Endothelial cell of umbilical vein (primary cell): ENCODE results near the gene ZBTB12. TPM values are rescaled to one million over a fixed set of nuclear protein-coding genes. Genes with fewer than 3 reads are reported as not detected.

Source experiments
- BruUV-seq: library from RNA; stranded (reverse); fragments of 400-500 nt; replicated peaks from 2 replicates; lab custom pipeline; 2021; lab: Mats Ljungman, UMichigan
- CTCF ChIA-PET: fragments of 300-600, 350-600 bp; sonication (Branson Sonifier 250); formaldehyde crosslinking; loops from one replicate; lab custom pipeline; 2021; ENCODE audit warnings: antibody characterized with exemption, inconsistent platforms; lab: Charles Lee
- POLR2A ChIA-PET: fragments of 300-600, 350-600 bp; sonication (Branson Sonifier 250); formaldehyde crosslinking; loops from one replicate; lab custom pipeline; 2021; ENCODE audit warnings: antibody characterized with exemption, inconsistent platforms; lab: Charles Lee
- DNase-seq: peaks from one replicate; pipeline ENCODE4 v3.0.0-alpha.2; 2011; ENCODE audit warnings: low read depth, low spot score
- FAIRE-seq: peaks from 2 replicates; lab custom pipeline; 2011; peaks lifted over from hg19 to GRCh38; lab: Jason Lieb, UNC
- H2AFZ ChIP-seq: 2 replicates; pipeline ENCODE4 v1.6.0; 2012; ENCODE audit warnings: low read depth, low read length, control low read depth, inconsistent platforms
- H3K27ac ChIP-seq: 2 replicates; pipeline ENCODE4 v1.5.1; 2011; ENCODE audit warnings: low read depth, mild to moderate bottlenecking, control low read depth, low read length, moderate library complexity; ENCODE audit not compliant: insufficient read depth
- H3K27me3 ChIP-seq, 2 experiments: 2 replicates each; pipeline versions ENCODE4 v1.6.0 to v1.6.1; 2011; ENCODE audit warnings: low read length in 2 of 2, mixed read lengths in 1 of 2; ENCODE audit not compliant: control insufficient read depth in 2 of 2, insufficient read depth in 2 of 2
- H3K36me3 ChIP-seq, 2 experiments: 2 replicates in 1 of 2; 3 replicates in 1 of 2; pipeline ENCODE4 v1.5.1; 2011; ENCODE audit warnings: low read length in 2 of 2, mild to moderate bottlenecking in 1 of 2, moderate library complexity in 1 of 2; ENCODE audit not compliant: control insufficient read depth in 2 of 2, insufficient read depth in 2 of 2; ENCODE audit errors: extremely low read depth in 1 of 2
- H3K4me1 ChIP-seq: 3 replicates; pipeline ENCODE4 v1.5.1; 2011; ENCODE audit warnings: mild to moderate bottlenecking, low read length; ENCODE audit not compliant: control insufficient read depth, insufficient read depth; ENCODE audit errors: extremely low read depth
- H3K4me2 ChIP-seq: 2 replicates; pipeline ENCODE4 v1.6.1; 2011; ENCODE audit warnings: low read length, control low read depth, mixed read lengths; ENCODE audit not compliant: insufficient read depth
- H3K4me3 ChIP-seq, 3 experiments: fragments of 200-600 bp in 1 of 3; sonication (generic), shearing (Covaris generic) in 1 of 3; replicated peaks in 1 of 3; 2 replicates each; pipeline ENCODE4 v1.5.1; 2011 to 2016; ENCODE audit warnings: control low read depth in 3 of 3, low read length in 3 of 3, mild to moderate bottlenecking in 2 of 3, inconsistent platforms in 1 of 3, low read depth in 1 of 3, moderate library complexity in 1 of 3; ENCODE audit not compliant: insufficient read depth in 1 of 3
- H3K79me2 ChIP-seq: 2 replicates; pipeline ENCODE4 v1.6.0; 2012; ENCODE audit warnings: low read length, inconsistent platforms; ENCODE audit not compliant: control insufficient read depth, insufficient read depth
- H3K9ac ChIP-seq: replicated peaks from 2 replicates; pipeline ENCODE3; 2011; ENCODE audit warnings: low read length, control low read depth; ENCODE audit not compliant: insufficient read depth; ENCODE audit errors: extremely low read depth
- H3K9me1 ChIP-seq: replicated peaks from 3 replicates; pipeline ENCODE4 v1.6.0; 2011; ENCODE audit warnings: mild to moderate bottlenecking, low read length; ENCODE audit not compliant: control insufficient read depth, insufficient read depth; ENCODE audit errors: extremely low read depth
- H3K9me3 ChIP-seq: replicated peaks from 2 replicates; pipeline ENCODE4 v1.5.1; 2012; ENCODE audit warnings: low read length, inconsistent platforms; ENCODE audit not compliant: control insufficient read depth, insufficient read depth
- H4K20me1 ChIP-seq: replicated peaks from 2 replicates; pipeline ENCODE3; 2011; ENCODE audit warnings: mild to moderate bottlenecking, low read length; ENCODE audit not compliant: control insufficient read depth, insufficient read depth; ENCODE audit errors: extremely low read depth
- EZH2 ChIP-seq: IDR thresholded peaks from 2 replicates; pipeline ENCODE4 v1.6.1; 2012; ENCODE audit warnings: borderline replicate concordance, low read depth, mild to moderate bottlenecking, moderate library complexity, low read length, inconsistent platforms; ENCODE audit not compliant: severe bottlenecking
- FOS ChIP-seq: IDR thresholded peaks from 2 replicates; pipeline ENCODE4 v1.6.1; 2011; ENCODE audit warnings: mild to moderate bottlenecking, low read length, moderate library complexity, borderline replicate concordance; ENCODE audit not compliant: insufficient read depth
- GATA2 ChIP-seq: IDR thresholded peaks from 2 replicates; pipeline ENCODE4 v1.7.0; 2011; ENCODE audit warnings: low read depth, mild to moderate bottlenecking, moderate library complexity, mixed read lengths, low read length; ENCODE audit not compliant: insufficient read length, insufficient read depth
- JUN ChIP-seq: IDR thresholded peaks from 2 replicates; pipeline ENCODE4 v1.6.1; 2011; ENCODE audit warnings: borderline replicate concordance, low read depth; ENCODE audit not compliant: insufficient read length, insufficient read depth
- MYC ChIP-seq: IDR thresholded peaks from one replicate; pipeline ENCODE4 v1.6.1; 2011; ENCODE audit warnings: mild to moderate bottlenecking, low read depth, low read length
- POLR2A ChIP-seq: IDR thresholded peaks from 2 replicates; pipeline ENCODE4 v1.6.1; 2012; ENCODE audit warnings: low read depth, mild to moderate bottlenecking, control low read depth, low read length
- POLR2AphosphoS5 ChIP-seq: IDR thresholded peaks from 2 replicates; pipeline ENCODE4 v1.6.1; 2012; ENCODE audit warnings: low read depth, mild to moderate bottlenecking, control low read depth, low read length, moderate library complexity; ENCODE audit not compliant: insufficient read depth
- dilution Hi-C: fragments of 300-500 bp; cut with MboI; formaldehyde crosslinking; loops from one replicate; pipeline ENCODE4 v1.15.0; 2019; ENCODE audit warnings: low sequenced_read_pairs; ENCODE audit not compliant: extremely low pct_ligation_motif_present
- intact Hi-C: fragments of 100-400 bp; cut with micrococcal nuclease; formaldehyde crosslinking; loops from one replicate; pipeline ENCODE4 v1.10.0; 2022
- polyA plus RNA-seq, 4 experiments: library from polyadenylated mRNA; depleted of rRNA in 3 of 4; stranded (reverse) in 3 of 4; unstranded in 1 of 4; fragments of >200 nt; gene quantifications; 2 replicates each; pipeline versions ENCODE4 v1.2.1 to v1.2.3, GENCODE V29; 2011 to 2012; ENCODE audit warnings: missing spikeins in 1 of 4
- total RNA-seq: library from RNA; stranded (reverse); gene quantifications from 2 replicates; pipeline ENCODE4 v1.2.3, GENCODE V29; 2021
- TF ChIP-seq, protein P1 (sequence below), 2 donors: IDR thresholded peaks; 1 replicate in 1 of 2; 2 replicates in 1 of 2; pipeline ENCODE4 v1.5.1; 2011; ENCODE audit warnings: low read length in 2 of 2, mild to moderate bottlenecking in 2 of 2, moderate library complexity in 2 of 2, control low read depth in 1 of 2, inconsistent platforms in 1 of 2, low read depth in 1 of 2; ENCODE audit not compliant: insufficient read depth in 1 of 2; ENCODE audit errors: extremely low read depth in 1 of 2
- TF ChIP-seq, protein P2 (sequence below): IDR thresholded peaks from 2 replicates; pipeline ENCODE4 v1.6.1; 2011; ENCODE audit not compliant: insufficient read depth, insufficient read length

ZBTB12 gene
- total and polyA plus RNA-seq, 2 donors (not counting 3 experiments of a cell fraction or from before 2014, with no cell fraction given) = 2.9 to 4.9 TPM

DNA sequence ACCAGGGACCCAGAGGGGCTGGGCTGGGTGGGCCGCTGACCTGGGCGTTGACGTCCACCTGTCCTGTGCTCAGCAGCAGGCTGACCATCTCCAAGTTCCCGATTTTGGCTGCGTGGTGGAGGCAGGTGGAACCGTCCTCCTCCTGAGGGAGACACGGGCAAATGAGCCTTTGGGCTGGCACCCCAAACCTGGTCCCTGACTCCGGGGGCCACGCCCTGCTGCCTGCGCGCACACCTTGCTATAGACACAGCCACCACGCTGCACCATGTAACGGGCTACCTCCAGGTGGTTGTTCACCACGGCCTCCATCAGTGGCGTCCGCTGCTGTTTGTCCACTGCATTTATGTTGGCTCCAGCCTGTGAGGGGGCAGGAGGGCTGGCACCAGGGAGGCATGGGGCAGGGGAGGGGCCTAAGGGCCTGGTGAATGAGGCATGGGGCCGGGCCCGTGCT, 15.3 kb downstream of the ZBTB12 start:
- dilution Hi-C loops = no loop called here
- Histone ChIP-seq H3K9ac (no peak overlapping the region), H4K20me1 (no peaks in the 10 kb centered on the region), H3K27ac (no peak overlapping the region), H3K27me3 (no peaks in the 10 kb centered on the region), H3K9me1 (no peaks in the 10 kb centered on the region), H3K4me3 (no peak overlapping the region), H3K36me3 (peaks cover 8 to 49% of the 10 kb centered on the region in 2 experiments), H3K4me2 (no peak overlapping the region), H3K79me2 (no peaks in the 10 kb centered on the region), H3K4me1 (no peaks in the 10 kb centered on the region), H2AFZ (no peak overlapping the region), H3K9me3 (no peaks in the 10 kb centered on the region)
- intact Hi-C loops = no loop called here
- no peak for FAIRE-seq
- CTCF ChIA-PET = interaction anchor here (1.0 to 1.1 kb wide), 2 partner anchors 10 to 11 kb away, joined by 3 to 4 read pairs; partner anchors contain the start of gene EHMT2
- no peak for DNase-seq
- no TSS peak for BruUV-seq
- no peak for TF ChIP-seq GATA2
- no peak for TF ChIP-seq EZH2
- TF ChIP-seq FOS = no peak
- TF ChIP-seq POLR2AphosphoS5 = no peak
- TF ChIP-seq, protein P1, sequence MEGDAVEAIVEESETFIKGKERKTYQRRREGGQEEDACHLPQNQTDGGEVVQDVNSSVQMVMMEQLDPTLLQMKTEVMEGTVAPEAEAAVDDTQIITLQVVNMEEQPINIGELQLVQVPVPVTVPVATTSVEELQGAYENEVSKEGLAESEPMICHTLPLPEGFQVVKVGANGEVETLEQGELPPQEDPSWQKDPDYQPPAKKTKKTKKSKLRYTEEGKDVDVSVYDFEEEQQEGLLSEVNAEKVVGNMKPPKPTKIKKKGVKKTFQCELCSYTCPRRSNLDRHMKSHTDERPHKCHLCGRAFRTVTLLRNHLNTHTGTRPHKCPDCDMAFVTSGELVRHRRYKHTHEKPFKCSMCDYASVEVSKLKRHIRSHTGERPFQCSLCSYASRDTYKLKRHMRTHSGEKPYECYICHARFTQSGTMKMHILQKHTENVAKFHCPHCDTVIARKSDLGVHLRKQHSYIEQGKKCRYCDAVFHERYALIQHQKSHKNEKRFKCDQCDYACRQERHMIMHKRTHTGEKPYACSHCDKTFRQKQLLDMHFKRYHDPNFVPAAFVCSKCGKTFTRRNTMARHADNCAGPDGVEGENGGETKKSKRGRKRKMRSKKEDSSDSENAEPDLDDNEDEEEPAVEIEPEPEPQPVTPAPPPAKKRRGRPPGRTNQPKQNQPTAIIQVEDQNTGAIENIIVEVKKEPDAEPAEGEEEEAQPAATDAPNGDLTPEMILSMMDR (IDR thresholded peaks at IDR 0.05; ENCODE audit: extremely low read depth in 1 of 2, insufficient read depth in 1 of 2, low read depth in 1 of 2, low read length in 2 of 2) = no peak
- TF ChIP-seq JUN = no peak
- TF ChIP-seq, protein P2, sequence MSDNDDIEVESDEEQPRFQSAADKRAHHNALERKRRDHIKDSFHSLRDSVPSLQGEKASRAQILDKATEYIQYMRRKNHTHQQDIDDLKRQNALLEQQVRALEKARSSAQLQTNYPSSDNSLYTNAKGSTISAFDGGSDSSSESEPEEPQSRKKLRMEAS = no peak
- no peak for TF ChIP-seq POLR2A
- no peak for TF ChIP-seq MYC
- POLR2A ChIA-PET = no interaction called here
